ENCODE data around the gene TBCD. TPM values are rescaled to one million over a fixed set of nuclear protein-coding genes. Genes with fewer than 3 reads are reported as not detected.

Gene TBCD
- polyA plus RNA-seq, 2 of the 4 experiments (the other 2 are of a cell fraction) = 33.5 to 49.1 TPM

DNA sequence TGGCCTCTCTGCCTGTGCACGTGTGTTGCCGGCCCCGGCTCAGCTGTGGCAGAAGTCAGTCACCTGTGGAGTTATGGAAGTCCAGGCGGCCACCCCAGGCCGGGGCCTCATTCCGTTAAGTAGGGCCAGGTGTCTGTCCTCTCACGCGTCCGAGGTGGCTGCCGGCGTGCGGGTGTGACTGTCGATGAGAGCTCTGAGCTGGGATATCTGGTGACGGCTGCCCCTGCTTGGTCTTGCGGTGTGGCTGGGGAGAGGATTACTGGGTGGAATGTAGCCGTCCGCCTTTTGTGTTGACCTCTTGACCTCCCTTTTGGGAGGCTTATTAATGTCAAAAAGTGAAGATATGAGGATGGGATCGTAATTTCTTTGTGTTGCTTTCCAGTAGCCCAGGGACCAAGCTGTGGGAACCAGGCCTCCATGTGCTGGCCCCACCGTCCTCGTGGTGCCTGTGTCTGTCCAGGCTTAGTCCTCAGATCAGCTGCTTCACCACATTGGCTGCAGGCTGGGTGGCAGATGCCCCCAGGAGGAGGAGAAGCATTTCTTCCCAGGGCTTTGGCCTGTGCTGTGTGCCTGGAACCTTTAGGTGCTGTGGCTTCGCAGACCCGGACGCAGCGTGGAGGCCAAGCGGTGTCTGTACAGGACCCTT is 111.0 kb downstream of the TBCD start:
- ATAC-seq (no peak), FAIRE-seq (no peak), DNase-seq (ENCODE audit: low read depth in 1 of 2, low spot score in 1 of 2) (no peak)
- Histone ChIP-seq H3K9me3 (no peaks in the 10 kb centered on the region), H3K4me2 (no peak overlapping the region), H3K4me1 (peaks cover 16% of the 10 kb centered on the region; the same call in 2 of the 3 replicates), H3K27ac (no peak overlapping the region), H3K4me3 (no peak overlapping the region)
- ChIA-PET POLR2A (no interaction called here), CTCF (interaction anchor here (1.2 to 2.2 kb wide), 3 partner anchors 12 to 81 kb away, joined by 4 to 8 read pairs (median 5); no protein-coding TSS in a partner anchor)
- 94% methylated on average over 25 of the region's 25 CpGs for WGBS (ENCODE audit: missing lambda C conversion rate)
- TF ChIP-seq TFCP2L1 (CRISPR knock-in tag; IDR thresholded peaks at IDR 0.05) (no peak), ZNF302 (CRISPR knock-in tag; IDR thresholded peaks at IDR 0.05) (no peak), POLR2AphosphoS2 (conservative IDR thresholded peaks at IDR 0.05; ENCODE audit: low read length) (no peak), MAFK (IDR thresholded peaks at IDR 0.05; ENCODE audit: partially characterized antibody) (no peak), ATOH8 (CRISPR knock-in tag; IDR thresholded peaks at IDR 0.05; ENCODE audit: low read depth) (no peak), CTCF (IDR thresholded peaks at IDR 0.05) (no peak), POLR2A (IDR thresholded peaks at IDR 0.05; ENCODE audit: low read length) (no peak)
- TF ChIP-seq, protein P1, sequence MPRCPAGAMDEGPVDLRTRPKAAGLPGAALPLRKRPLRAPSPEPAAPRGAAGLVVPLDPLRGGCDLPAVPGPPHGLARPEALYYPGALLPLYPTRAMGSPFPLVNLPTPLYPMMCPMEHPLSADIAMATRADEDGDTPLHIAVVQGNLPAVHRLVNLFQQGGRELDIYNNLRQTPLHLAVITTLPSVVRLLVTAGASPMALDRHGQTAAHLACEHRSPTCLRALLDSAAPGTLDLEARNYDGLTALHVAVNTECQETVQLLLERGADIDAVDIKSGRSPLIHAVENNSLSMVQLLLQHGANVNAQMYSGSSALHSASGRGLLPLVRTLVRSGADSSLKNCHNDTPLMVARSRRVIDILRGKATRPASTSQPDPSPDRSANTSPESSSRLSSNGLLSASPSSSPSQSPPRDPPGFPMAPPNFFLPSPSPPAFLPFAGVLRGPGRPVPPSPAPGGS (IDR thresholded peaks at IDR 0.05) = no peak
- TF ChIP-seq, protein P2, sequence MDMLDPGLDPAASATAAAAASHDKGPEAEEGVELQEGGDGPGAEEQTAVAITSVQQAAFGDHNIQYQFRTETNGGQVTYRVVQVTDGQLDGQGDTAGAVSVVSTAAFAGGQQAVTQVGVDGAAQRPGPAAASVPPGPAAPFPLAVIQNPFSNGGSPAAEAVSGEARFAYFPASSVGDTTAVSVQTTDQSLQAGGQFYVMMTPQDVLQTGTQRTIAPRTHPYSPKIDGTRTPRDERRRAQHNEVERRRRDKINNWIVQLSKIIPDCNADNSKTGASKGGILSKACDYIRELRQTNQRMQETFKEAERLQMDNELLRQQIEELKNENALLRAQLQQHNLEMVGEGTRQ (IDR thresholded peaks at IDR 0.05) = no peak

- no peak overlapping the region for H3K4me3 ChIP-seq
- 83% methylated on average over 11 of the region's 11 CpGs for whole genome bisulfite sequencing (ENCODE audit: missing lambda C conversion rate)
Measured at GRCh38 chr17:82863383-82863940, 111.6 kb downstream of the TBCD start.

More at GRCh38 chr17:82863383-82863940, 111.6 kb downstream of the TBCD start:
- no peak for TF ChIP-seq CTCF (IDR thresholded peaks at IDR 0.05)
- no peak for TF ChIP-seq ZNF302 (CRISPR knock-in tag; IDR thresholded peaks at IDR 0.05)
- TF ChIP-seq CHD4 (IDR thresholded peaks at IDR 0.05; ENCODE audit: borderline replicate concordance) = no peak
- TF ChIP-seq, protein P2 (IDR thresholded peaks at IDR 0.05) = no peak
- no peak for TF ChIP-seq ZSCAN20 (CRISPR knock-in tag; IDR thresholded peaks at IDR 0.05)
- H3K9me3 ChIP-seq = no peaks in the 10 kb centered on the region
- no peak overlapping the region for H3K4me2 ChIP-seq
- peaks cover 16% of the 10 kb centered on the region; the same call in 2 of the 3 replicates for H3K4me1 ChIP-seq
- ChIA-PET POLR2A (no interaction called here), CTCF (interaction anchor here (1.2 to 2.2 kb wide), 6 partner anchors 10 to 88 kb away, joined by 3 to 10 read pairs (median 4); no protein-coding TSS in a partner anchor)
- FAIRE-seq = no peak
- H3K27ac ChIP-seq = peak overlapping the region in 1 of 2 experiments; percentile 18; a peak in 1 of 6 replicates
- DNase-seq (ENCODE audit: low read depth in 1 of 2, low spot score in 1 of 2) = no peak
- ATAC-seq = peak in 1 of 2 experiments; percentile 9; a peak in 2 of 6 replicates
